GM21786 (cell line): ENCODE measurements around the gene FHIT.

Source experiments
- ATAC-seq: cut with Tn5 transposase; IDR thresholded peaks from one replicate; pipeline ENCODE4 v1.9.1; 2021; ENCODE audit not compliant: unreplicated experiment

The FHIT gene

DNA sequence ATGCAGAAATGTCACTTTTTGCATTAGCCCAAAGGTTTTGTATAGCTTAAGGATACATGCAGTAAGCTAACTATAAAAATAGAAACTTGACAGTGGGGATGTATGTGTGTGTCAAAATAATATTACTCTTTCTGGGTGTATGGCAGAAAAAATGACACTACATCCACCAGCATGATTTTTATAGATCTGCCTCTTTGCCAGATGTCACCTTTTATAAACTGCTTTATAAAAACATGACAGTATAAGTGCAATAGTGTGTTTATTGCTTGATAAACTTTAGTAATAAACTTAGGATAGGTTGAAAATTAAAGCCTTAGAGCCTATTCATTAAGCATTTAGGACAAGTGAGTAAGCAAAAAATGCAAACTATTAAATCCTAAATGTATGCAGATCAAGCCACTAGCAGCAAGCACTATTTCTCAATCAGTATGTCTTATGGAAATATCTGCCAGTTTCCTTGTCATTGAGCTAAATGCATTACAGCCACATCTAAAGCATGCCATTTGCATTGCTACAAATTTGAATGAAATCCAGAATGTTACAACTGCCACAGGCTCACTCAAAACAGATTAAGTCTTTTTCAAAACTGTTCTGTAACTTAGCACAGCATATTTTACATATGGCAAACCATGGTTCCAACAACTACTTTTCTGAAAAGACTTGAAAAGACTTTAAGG, 935.0 kb downstream of the FHIT start:
- ATAC-seq: no peak

DNA sequence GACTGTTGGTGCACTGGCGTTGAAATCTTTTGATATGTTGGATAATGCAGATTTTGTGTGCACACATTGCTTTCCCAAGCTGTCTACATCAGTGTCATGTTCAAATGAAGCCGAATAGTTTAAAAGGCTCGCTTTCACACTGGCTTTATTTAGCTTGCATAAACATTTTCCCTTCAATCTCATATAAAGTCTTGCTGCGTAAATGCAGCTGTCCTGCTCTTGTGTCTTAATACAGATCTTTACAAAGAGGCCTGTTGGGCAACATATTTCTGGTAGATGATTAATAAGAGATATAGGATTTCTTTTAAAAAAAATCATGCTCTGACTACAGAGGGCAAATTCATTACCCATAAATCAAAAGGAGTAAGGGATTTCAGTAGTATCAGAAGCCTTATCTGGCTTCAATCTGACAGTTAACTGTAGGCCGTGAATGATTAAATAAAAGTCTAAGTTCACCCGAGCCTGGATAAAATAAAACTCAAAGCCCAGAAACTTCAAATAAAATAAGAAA, 937.2 kb downstream of the FHIT start:
- no peak for ATAC-seq

DNA sequence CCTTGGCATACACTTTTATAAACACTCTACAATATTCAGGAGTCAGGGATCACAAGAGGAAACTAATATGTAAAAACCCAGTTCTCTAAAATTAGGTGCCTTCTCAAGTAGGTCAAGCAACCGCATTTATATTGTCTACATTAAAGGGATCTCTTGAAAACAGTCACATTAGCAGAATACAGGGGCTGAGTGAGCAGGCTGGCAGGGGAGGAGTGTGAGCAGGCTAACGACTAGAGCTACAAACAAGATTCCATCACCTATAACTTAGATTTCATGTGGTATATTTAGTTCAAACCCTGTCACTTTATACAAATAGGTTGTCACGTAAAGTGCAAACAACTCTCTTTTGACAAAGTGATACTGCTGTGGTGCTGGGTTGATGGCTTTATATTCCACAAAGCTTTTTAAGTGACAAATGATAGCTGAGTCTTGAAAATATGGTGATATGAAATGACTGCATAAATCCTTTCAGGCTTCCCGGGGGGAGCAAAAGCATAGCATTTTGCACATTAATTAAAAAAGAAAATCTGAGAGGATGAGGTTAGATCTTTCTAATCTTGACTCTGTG, 937.9 kb downstream of the FHIT start:
- no peak for ATAC-seq

DNA sequence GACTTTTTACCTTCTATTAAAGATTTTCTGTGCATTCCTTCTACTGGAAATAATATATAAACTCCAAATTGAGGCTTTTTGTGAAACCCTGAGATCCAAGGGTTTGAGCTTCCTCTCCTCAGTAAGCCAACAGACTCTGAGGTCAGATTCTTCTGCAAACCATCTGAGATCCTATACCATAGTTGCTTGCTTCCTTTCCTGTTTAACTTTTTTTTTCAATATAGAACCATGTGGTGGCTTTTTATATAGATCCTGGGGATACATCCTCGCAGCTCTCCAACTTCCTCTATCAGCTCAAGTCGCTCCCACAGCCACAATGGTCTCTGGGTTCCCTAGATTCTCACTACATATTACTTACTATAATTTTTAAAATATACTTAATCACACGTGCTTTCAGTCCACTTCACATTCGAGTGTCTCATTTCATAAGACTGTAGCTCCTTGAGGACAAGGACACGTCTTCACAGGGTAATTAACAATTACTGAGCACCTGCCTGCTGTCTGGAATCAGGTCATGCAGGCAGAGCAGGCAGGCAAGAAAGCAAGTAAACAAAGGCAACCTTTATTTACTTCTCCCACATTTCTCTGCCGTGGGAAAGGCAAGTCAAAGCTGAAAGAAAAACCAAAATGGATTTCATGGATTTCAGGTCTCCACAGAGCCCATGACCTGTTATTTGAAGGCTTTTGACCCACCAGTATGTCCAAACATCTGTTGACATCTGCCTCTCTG, 941.5 kb downstream of the FHIT start:
- no peak for ATAC-seq

DNA sequence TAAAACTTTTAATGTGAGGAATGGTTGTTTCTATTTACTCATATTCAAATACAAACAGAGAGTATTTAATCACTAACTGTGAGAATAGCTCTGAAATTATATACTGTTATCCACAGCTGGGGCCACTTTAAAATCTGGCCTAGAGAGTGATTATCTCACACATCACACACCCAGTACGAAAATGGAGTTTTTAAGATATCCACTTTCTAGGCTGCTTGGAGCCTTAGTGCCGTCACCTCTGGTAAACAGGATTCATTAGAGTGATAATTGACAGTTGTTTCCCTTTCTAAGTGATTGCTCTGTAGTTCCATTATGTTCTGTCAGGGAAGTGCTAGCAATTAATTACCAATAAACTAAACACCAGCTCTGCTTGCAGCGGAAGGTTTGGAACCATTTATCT, 942.4 kb downstream of the FHIT start:
- ATAC-seq: no peak

DNA sequence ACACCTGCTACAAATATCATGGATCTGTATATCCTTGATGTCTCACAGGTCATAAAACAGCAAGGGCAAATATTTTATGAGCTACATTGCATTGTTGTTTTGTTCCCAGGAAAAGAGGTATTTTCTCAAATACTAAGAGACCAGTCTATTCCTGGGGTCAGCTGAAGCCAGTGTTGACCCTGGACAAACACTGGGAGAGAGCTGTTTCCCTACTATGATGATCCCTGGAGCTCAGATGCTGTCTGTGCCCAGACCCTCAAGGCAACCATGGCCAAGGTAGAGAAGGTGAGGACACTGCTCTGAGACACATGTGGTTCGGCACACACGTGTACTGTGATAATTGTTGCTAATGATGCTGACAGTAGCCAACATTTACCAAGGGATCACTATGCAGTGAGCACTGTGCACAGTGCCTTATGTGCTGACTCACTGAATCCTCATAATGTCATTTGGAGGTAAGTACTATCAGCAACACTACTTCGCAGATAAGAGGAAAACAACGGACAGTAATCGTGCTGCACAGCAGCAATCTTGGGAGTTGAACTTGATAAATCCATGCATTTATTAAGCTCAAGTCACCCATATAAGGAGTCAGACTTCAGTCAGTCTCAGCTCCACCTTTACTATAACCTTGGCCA, 943.6 kb downstream of the FHIT start:
- ATAC-seq: no peak

DNA sequence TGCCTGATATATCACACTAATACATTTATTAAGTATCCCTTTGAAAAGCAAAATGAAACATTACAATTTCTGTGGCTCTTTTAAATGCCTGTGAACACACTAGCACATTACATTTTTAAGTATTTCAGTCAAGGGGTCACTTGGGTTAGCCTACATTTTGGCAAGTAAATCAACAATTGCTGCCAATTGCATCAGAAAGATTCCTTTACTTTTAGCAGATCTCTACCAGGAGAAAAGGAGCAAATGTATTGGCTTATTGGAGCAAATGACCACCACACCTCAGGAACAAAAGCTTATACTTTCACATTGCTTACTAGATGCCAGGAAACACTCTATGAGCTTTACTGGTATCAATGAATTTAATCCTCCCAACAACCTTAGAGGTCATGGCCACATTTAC, 947.1 kb downstream of the FHIT start:
- ATAC-seq: no peak

DNA sequence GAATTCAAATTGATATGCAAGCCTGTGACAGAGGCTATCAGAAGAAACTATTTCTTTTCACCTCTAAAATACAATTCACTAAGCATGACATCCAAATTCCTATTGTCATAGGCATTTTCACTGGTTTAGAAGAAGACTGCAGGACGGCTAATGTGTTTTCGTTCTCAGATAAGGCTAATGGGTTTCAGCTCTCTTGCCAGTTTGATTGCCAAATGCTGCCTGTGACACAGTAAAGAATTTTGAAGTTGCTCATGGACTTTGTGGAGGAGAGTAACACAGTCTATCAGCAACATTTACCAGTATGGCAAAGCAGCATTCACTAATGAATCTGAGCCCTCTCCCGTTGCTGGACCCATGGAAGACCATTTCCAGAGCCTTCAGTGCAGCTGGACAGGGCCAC, 948.1 kb downstream of the FHIT start:
- ATAC-seq: no peak

DNA sequence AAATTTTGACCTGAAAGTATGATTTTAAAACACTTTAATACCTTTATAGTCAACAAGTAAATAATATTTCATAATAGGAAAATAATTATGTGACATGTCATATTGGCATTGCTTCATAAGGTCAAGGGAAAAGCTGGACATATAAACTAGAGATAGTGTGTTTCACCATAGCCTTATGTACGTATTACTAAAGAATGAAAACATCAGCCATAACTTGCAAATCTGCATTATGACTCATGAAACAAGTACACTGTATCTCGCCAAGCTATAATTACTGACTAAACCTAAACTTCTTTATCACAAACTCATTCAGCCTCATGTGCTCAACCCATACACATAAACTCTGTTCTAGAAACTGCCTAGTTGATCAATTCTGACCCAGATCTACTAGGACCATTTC, 950.1 kb downstream of the FHIT start:
- ATAC-seq: no peak

DNA sequence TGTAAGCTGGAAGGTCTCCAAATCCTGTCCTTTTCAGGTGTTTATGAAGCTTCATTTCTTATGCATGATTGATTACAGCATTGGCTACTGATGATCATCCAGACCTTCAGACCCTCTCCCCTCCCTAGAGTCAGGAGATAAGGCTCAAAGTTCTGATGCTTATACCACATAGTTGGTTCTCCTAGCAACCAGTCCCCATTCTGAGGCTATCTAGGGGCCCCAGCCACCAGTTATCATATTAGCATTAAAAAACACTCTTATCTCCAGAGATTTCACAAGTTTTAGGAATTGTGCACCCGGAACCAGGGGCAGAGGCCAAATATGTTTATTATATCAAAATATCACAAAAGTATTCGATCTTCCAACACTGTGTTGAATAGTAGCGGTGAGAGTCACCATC, 953.1 kb downstream of the FHIT start:
- ATAC-seq: no peak

DNA sequence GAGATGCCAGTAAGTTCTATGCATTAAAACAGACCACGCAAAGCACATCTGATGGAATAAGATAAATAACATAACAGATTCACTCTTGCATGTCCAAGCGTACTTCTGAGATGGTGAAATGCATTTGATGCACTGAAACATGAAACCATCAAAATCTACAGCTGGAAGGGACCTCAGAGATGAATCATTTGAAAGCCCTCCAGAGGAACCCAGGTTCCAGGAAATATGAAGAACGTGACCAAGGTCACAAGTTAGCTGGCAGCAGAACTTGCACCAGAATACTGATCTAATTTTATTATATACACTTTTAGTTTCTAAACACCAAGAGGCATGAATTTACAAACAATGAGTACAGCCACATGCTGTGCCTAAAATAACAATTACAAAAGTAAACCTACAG, 957.1 kb downstream of the FHIT start:
- no peak for ATAC-seq

DNA sequence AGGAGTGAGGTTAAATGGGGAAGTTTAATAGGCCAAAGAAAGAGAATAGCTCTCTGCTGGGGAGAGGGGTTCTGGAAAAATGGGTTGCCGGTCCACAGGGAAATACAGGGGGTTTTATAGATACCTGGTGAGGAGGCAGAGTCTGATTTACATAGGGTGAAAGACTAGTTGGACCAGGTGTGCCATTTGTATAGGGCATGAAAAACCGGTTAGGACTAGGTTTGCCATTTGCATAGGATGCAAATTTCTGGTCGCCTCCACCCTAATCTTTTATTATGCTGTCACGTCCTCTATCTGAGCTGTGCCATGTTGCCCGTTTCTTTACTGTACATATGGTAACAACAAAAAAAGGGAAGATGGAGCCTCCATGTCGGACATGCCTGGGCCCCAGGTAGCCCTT, 960.1 kb downstream of the FHIT start:
- ATAC-seq: no peak

DNA sequence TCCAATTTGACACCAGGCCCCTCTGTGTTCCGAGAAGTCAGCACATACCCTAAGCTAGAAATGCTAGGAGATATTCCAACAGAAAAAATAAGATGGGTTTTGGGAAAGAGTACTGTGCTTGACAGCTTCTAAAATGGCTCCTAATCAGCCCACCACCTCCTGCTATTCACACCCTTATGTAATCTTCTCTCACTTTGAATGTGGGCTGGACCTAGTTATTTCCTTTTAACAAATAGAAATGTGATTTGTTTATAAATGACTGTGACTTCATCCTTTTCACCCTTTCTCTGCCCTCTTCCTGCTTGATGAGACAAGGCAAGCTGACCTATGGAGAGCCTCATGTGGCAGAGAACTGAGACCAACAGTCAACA, 961.1 kb downstream of the FHIT start:
- ATAC-seq: no peak

DNA sequence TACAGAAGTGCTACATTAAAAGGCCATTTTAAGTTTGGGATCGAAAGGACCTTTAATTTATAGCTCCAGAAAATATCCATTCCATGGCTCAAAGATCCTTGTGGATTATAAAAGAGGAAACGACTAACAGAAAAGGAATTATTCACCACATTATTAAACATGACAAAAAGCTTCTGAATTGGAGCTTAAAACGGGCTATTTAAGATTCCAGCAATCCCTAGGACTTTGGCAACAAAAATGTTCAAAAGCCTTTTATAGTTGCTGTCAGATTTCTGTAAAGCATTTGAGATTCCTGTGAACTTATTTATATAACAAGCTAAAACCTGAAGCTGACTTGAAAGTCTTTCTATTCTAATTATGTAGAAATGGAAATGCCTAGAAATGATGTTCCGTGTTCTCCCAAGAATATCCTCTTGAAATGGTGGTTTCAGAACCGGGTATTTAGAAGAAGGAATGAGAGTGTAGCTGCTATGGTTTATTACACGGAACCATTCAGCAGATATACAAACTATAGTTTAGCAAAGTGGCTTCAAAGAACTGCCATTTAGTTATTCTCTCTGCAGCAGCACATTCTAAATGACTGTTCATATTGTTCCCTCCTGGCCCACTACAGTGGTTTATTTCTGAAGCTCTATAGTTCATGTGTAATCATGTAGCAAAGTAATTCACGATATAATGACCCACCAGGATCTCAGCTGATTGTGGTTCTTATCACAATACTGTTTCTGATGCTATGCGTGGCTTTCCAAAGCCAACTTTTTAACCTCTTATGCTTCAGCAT, 961.7 kb downstream of the FHIT start:
- no peak for ATAC-seq

DNA sequence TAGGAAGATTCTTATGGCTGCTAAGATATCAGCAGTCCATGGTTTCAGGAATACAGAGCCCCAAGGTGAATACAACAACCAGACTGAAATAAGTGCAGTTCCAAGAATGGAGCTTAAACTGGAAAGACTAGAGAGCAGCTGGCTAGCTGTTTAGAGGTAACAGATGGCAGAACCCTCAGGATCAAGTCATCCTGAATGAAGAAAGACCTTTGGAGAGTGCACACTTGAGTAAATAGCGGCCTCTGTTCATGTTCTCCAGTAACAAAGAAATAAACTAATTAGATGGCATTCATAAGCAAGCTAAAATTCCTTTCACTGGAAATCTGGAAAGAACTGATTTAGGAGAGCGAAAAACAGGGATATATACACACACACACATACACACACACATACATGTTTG, 968.4 kb downstream of the FHIT start:
- no peak for ATAC-seq

DNA sequence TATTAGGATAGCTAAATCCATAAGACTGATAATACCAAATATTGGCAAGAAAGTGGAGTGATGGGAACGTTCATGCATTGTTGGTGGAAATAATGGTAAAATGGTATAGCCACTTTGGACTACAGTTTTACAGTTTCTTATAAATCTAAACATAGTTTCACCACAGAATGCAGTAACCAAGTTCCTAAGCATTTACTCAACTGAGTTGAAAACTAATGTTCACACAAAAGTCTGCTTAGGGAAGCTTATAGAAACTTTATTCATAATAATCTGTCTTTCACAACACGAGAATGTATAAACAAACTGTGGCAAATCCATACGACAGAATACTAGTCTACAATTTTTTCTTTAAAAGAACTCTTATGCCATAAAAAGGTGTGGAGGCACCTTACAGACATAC, 969.3 kb downstream of the FHIT start:
- no peak for ATAC-seq

DNA sequence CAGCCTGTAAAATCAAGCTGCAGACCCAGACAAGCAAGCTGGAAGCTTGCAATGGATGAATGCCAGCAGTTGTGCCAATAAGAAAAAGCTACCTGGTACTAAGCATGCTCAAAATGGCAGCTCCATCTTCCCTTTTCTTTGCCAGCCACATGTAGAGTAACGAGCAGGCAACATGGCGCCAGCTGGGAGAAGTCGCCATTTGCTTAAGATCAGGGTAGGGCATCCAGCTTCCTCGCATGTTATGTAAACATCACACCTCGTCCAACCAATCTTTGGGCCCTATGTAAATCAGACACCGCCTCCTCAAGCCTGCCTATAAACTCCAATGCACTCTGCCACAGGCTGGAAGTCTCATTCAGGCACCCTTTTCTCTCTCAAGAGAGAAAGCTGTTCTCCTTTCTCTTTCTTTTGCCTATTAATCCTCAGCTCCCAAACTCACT, 973.9 kb downstream of the FHIT start:
- ATAC-seq: no peak

DNA sequence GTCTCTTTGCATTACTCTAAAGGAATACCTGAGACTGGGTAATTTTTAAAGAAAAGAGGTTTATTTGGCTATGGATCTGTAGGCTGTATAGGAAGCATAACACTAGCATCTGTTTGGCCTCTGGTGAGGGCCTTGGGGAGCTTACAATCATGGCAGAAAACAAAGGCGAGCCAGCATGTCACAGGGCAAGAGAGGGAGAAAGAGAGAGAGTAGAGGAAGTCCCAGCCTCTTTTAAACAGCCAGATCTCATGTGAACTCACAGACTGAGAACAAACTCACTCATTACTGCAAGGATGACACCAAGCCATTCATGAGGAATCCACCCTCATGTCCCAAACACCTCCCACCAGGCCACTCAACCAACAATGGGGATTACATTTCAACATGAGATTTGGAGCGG, 974.6 kb downstream of the FHIT start:
- ATAC-seq: no peak

DNA sequence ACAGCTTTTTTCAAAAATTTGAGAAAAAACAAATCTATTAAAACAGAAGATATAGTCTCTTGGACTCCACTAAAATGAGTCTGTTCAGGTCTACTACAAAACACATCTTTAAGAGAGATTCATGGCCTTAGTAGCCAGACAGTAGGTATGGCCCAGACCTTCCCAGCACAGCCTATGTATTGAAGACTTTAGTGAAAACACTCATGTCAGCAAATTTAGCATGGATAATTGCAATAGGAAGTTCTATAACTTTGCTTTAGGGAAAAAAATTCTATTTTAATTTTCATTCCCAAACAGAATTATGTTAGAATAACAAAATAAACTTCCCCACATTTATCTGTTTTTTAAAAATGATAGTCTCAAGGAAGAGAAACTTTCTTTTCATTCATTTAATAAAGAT, 976.6 kb downstream of the FHIT start:
- ATAC-seq: no peak

DNA sequence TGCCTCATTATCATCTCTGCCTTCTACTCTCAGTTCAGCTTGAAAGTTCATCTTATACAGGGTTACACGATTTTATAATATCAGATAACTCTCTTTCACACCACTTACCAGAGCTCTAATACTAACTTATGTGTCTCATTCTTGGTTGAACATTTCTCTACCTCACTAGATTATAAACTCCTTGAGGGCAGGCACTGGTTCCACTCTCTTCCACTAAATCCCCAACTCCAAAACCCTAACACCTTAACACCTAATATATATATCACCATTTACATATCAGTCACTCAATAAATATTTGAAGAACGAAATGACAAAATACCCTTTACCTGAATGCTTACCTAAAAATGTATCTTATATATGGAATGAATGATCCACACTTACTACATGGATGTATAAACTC, 977.2 kb downstream of the FHIT start:
- no peak for ATAC-seq

DNA sequence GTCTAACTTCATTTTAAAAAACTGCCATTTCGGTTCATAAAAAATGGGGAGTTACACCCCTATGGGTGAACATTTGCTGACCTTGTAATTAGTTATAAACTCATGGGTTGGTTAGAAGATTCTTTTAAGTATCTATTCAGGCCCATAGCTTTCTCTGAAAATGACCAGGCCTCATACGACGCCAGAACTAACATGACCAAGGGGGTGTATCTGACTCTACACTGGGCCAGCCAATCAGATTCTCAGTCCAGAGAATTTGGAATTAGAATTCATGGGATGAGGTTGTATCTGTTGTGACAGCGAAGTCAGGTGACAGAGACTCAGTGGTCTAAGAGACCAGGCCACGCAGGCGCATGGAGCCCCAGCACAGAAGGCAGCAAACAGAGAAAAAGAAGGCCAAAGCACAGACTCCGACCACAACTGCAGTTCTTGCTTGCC, 981.4 kb downstream of the FHIT start:
- ATAC-seq: no peak
